Inflammatory macrophage treated with lipopolysaccharide for 1 hour (primary cell): ENCODE measurements around the gene C3orf18.
A peak's percentile ranks its signal among the peaks of the same experiment; 100 is the strongest.
"Not testable (repeated sequence)": the region's sequence is repeated elsewhere in the genome, so short reads cannot be mapped to it uniquely, and the experiment has no call there.

Source experiments
- DNase-seq, 2 donors: peaks; one replicate each; pipeline ENCODE4 v3.0.0-alpha.2; 2020 to 2022

The C3orf18 gene

DNA sequence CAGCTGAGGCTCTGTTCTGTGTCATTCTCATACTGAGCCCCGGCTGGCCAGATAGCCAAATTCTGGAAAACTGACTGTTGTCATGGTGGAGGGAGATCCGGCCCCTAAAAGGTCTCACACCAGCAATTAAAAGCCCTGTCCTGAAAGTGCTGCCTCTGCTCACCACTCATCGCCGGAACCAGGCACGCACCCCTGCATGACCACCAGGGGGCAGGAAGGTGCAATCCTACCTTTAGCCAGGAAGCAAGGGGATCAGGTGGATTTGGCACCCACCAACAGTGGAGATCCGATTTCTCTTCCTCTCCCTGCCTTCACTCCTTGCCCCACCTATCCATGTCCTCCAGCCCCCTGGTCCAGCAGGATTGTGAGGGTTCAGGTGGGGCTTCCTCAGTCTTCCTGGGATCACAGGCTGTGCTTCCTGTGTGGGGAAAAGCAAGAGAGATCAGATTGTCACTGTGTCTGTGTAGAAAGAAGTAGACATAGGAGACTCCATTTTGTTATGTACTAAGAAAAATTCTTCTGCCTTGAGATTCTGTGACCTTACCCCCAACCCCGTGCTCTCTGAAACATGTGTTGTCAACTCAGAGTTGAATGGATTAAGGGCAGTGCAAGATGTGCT is 48.0 kb downstream of the C3orf18 start:
- peak; percentile 10 to 63 for DNase-seq

DNA sequence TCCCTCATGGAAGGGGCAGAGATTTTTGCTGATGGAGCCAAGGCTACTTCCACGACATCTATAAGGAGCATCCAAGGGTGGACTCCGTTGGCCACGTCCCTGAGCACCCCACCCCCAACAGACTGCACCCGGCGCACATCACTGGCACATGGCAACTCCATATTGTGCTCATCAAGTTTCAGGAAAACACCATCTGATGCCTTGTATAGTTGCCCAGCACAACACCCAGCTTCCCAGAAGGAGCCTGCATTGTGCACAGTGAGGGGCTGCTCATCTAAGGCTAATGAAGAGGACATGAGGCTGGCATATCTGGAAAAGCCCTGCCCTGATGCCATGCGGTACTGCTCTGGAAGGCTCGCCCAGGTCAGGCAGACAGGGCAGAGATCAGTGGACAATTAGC is 49.1 kb downstream of the C3orf18 start:
- no peak for DNase-seq

DNA sequence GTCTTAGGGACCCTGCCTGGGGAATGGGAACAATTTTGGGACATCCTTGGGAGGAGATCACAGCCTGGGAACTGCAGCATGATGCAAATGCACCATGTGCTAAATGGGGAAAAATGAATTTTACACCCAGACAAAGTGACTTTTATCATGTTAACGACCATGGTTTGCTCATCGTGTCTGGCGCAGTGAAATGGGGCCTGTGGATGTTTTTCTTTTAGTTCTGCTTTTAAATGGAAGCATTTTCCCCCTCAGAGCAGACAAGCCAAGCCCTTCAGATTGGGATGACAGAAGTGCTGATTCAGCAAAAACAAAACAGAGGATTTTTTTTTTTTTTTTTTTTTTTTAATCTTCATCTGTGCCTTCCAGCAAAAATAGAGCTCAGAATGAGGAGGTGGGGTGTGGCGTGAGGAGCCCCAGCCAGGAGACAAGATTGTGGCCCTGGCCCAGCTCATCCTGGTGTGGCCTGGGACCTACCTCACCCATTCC is 49.8 kb downstream of the C3orf18 start:
- DNase-seq, result no peak

DNA sequence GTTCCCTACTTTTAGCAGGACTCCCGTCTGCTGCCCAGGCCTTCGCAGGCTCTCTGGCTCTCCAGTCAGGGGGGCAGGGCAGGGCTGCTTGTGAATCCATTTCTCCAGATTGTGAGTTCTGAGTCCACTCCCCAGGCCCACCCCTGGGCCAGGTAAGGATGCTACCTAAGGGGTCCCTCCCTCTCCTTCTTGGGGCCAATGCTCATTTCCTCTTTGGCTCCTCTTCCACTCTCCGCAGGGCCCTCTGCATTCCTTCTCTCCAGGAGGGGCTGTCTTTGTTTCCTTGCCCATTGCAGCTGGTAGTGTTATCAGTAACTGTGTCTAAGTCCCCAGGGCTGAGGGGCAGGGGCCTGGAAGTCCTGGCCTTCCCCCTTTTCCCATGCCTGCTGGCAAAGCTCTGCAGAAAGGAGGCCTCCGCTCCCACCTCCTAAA is 51.1 kb downstream of the C3orf18 start:
- no peak for DNase-seq

DNA sequence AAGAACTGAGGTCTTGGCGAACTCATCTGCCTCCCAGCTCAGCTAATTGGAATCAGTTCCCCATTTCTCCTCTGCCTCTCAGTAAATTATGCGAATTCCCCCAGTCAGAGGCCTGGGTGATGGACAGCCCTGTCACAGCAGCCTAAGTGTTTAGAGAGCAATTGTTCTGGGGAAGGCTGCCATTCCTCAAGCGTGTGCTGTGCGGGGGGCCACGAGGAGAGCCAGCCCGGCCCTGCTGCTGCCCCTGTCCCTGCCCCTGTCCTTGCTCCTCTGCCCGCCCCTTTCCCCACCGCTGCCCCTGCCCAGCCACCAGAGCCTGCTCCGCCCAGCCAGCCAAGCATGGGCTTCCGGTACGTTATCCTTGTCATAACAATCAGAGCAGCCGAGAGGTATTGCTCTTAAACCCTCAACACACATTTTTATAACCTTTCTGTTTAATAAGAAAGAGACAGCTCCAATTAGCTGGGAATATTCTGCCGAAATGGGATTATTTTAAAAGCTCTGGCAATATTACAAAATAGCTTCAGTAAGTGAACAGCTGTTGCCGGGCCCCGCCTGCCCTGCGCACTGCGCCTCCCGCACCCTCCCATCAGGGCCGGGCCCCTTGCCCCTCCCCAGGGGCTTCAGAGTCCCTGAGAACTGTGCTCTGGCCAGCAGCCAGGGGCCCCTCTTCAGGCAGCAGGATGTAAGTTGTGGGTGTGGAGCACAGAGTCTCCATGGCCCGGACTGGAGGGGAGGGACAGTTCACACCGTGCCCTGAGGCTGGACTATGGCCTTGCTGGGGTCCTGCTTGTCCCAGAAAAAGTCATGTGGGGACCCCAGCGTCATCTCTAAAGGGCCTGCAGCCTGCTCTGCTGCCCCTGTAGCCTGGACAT is 51.7 kb downstream of the C3orf18 start:
- peak; percentile 17 to 28 for DNase-seq

DNA sequence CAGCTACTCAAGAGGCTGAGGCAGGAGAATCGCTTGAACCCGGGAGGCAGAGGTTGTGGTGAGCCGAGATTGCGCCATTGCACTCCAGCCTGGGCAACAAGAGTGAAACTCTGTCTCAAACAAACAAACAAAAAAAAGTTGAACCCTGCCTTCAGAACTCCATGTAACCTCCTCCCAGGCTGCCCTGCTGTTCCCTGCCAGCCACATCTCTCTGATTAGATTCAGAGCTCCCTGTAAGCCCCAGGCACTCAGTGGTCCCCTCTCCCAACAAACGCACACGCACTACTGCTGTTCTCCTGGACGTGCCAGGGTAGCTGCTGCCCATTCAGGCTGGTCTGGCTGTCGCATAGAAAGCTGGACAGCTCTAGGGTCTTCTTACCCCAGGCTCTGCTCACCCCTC is 54.6 kb downstream of the C3orf18 start:
- not testable (repeated sequence) for DNase-seq

DNA sequence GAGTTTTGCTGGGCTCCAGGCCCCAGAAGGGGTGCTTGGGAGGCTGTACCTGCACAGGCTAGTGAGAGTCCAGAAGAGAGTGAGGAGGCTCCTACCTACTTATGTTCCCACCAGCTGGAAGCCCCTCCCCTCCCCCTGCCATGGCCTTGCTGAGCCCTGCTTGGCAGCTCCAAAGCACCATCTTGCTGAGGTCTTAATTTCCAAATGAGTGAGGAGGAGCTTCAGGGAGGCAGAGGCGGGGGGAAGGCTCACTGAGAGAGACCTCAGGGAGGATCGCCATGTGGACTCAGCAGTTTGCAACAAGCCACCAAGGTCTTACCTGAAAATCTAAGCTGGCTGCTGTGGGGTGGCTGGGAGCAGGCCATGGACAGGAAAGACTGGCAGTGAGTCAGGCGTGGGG is 55.4 kb downstream of the C3orf18 start:
- DNase-seq, result no peak

DNA sequence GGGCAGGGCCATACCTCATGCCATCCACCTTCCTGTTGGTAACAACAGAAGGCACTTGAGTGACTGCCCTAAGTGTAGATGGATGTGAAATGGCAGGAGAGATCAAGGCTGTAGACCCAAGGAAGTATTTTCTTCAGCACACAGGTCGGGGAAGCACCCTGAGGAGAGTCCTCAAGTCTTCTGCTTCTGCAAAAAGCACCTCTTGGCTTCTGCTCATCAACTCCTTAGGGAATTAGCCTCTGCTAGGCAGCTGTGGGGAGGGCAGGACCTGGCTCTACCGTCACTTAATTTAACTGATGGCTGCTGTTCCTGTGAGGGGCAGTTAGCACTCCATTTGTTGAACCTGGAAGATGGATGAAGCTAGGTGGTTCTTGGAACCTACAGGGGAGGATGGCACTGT is 57.2 kb downstream of the C3orf18 start:
- no peak for DNase-seq

DNA sequence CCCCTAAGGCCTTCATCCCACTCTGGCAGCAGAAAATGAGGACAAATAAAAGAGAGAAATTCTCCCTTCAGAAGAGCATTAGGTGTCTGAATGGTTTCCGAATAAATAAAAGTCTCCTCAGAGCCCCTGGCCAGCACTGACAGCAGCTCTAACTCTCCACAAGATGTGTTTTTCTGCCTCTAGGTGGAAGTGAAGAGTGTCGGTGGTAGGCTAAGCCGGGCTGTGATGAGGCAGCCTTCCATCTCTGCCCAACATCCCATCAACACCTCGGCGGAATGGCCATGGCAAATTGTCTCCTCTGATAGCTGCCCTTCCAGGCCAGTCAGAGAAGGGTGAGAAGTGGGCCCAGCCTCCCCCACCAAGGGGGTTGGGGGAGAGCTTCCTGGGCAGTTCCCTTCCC is 57.8 kb downstream of the C3orf18 start:
- DNase-seq, result no peak

DNA sequence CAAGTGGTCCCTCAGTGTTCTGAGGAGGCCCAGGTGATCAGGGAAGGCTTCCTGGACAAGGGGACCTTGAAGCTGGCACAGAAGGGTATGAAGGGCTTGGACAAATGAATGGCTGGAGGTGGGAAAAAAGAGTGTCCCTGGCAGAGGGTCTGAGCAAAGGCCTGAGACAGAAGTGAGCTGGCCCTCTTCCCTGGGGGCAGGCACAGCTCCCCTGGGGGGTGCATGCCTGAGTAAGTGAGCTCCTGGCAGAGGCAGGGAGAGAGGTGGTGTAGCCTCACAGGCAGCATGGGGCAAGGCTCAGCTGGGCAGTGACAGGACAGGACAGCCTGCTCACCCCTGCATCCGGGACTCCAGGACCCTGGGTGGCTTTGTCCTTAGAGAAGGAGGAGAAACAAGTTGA is 58.7 kb downstream of the C3orf18 start:
- no peak for DNase-seq
